Karpas-422 (cell line): ENCODE results near the gene SPATA17. TPM values are rescaled to one million over a fixed set of nuclear protein-coding genes. Genes with fewer than 3 reads are reported as not detected.
"Not testable (repeated sequence)": the region's sequence is repeated elsewhere in the genome, so short reads cannot be mapped to it uniquely, and the experiment has no call there.

Source experiments
- DNase-seq: peaks from one replicate; pipeline ENCODE4 v3.0.0-alpha.2; 2015
- H2AFZ ChIP-seq: fragments of 200-600 bp; sonication (generic); 2 replicates; pipeline ENCODE4 v1.6.1; 2014; ENCODE audit warnings: antibody characterized with exemption, low read length, mixed read lengths
- H3K27ac ChIP-seq: fragments of 200-600 bp; sonication (generic); 2 replicates; pipeline ENCODE4 v1.5.1; 2014; ENCODE audit warnings: mild to moderate bottlenecking, low read length, moderate library complexity
- H3K27me3 ChIP-seq: fragments of 200-600 bp; sonication (generic); 2 replicates; pipeline ENCODE4 v1.6.1; 2014; ENCODE audit warnings: low read length, mixed read lengths
- H3K36me3 ChIP-seq: fragments of 200-600 bp; sonication (generic); 2 replicates; pipeline ENCODE4 v1.6.1; 2014; ENCODE audit warnings: low read length, mixed read lengths; ENCODE audit not compliant: insufficient read depth
- H3K4me1 ChIP-seq: fragments of 200-600 bp; sonication (generic); 2 replicates; pipeline ENCODE4 v1.6.1; 2014; ENCODE audit warnings: mild to moderate bottlenecking, low read length, mixed read lengths
- H3K4me2 ChIP-seq: fragments of 200-600 bp; sonication (generic); 2 replicates; pipeline ENCODE4 v1.6.1; 2014; ENCODE audit warnings: low read length, low read depth, mild to moderate bottlenecking; ENCODE audit not compliant: poor library complexity, severe bottlenecking
- H3K4me3 ChIP-seq: fragments of 200-600 bp; sonication (generic); 2 replicates; pipeline ENCODE4 v1.5.1; 2014; ENCODE audit warnings: mild to moderate bottlenecking, antibody characterized with exemption, low read length, mixed read lengths
- H3K79me2 ChIP-seq: fragments of 200-600 bp; sonication (generic); 2 replicates; pipeline ENCODE4 v1.6.1; 2014; ENCODE audit warnings: mild to moderate bottlenecking, low read length, mixed read lengths
- H3K9ac ChIP-seq: fragments of 200-600 bp; sonication (generic); 2 replicates; pipeline ENCODE4 v1.6.0; 2014; ENCODE audit warnings: low read length
- H3K9me2 ChIP-seq: fragments of 200-600 bp; sonication (generic), shearing (Covaris generic); replicated peaks from 2 replicates; pipeline ENCODE4 v1.6.0; 2014; ENCODE audit warnings: mild to moderate bottlenecking, low read length, moderate library complexity; ENCODE audit not compliant: insufficient read depth
- H3K9me3 ChIP-seq: fragments of 300-700, 200-600 bp; sonication (generic); 2 replicates; pipeline ENCODE4 v1.6.1; 2014; ENCODE audit warnings: low read length, mixed read lengths
- H4K20me1 ChIP-seq: fragments of 200-600 bp; sonication (generic); 2 replicates; pipeline ENCODE4 v1.6.1; 2014; ENCODE audit warnings: mild to moderate bottlenecking, antibody characterized with exemption, low read length, low read depth; ENCODE audit not compliant: insufficient read depth
- total RNA-seq: library from RNA; depleted of rRNA; stranded (reverse); fragments of >200 nt; shearing (Covaris generic); gene quantifications from 2 replicates; pipeline ENCODE4 v1.2.3, GENCODE V29; 2014; ENCODE audit warnings: low replicate concordance

Gene SPATA17
- total RNA-seq, 1 experiment from 2014 or later = 6.6 TPM

DNA sequence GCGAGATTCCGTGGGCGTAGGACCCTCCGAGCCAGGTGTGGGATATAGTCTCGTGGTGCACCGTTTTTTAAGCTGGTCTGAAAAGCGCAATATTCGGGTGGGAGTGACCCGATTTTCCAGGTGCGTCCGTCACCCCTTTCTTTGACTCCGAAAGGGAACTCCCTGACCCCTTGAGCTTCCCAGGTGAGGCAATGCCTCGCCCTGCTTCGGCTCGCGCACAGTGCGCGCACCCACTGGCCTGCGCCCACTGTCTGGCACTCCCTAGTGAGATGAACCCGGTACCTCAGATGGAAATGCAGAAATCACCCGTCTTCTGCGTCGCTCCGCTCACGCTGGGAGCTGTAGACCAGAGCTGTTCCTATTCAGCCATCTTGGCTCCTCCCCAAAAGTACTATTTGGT is 65.0 kb downstream of the SPATA17 start:
- not testable (repeated sequence) for H3K4me2 ChIP-seq, H3K9me3 ChIP-seq, H3K27me3 ChIP-seq, H2AFZ ChIP-seq, H3K79me2 ChIP-seq, H3K36me3 ChIP-seq, H4K20me1 ChIP-seq, H3K27ac ChIP-seq, H3K9ac ChIP-seq, DNase-seq, H3K4me1 ChIP-seq, H3K9me2 ChIP-seq, H3K4me3 ChIP-seq

DNA sequence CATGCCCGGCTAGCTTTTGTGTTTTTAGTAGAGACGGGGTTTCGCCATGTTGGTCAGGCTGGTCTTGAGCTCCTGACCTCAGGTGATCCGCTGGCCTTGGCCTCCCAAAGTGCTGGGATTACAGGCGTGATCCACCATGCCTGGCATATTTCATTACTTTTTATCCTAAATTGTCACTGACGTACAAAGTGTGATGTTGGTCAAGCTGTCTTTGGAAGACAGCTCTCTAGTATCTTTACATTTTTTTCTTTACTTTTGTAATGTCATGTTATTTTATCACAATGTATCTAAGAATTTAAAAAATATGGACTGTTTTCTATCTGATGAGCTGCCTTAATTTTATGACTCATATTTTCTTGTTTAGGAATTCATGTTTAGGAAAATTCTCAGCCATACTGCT is 72.2 kb downstream of the SPATA17 start:
- H3K4me1 ChIP-seq = peaks cover 4% of the 10 kb centered on the region
- H3K4me3 ChIP-seq = no peak overlapping the region
- H3K4me2 ChIP-seq = no peak overlapping the region
- 0 out of 2 replicates have a peak, but pooled peaks cover 3% of the 10 kb centered on the region for H3K9me2 ChIP-seq
- no peak overlapping the region for H3K27ac ChIP-seq
- no peak overlapping the region for H3K9ac ChIP-seq
- H3K79me2 ChIP-seq = no peaks in the 10 kb centered on the region
- H4K20me1 ChIP-seq = no peaks in the 10 kb centered on the region
- H3K9me3 ChIP-seq = no peaks in the 10 kb centered on the region
- H3K36me3 ChIP-seq = no peaks in the 10 kb centered on the region
- no peaks in the 10 kb centered on the region for H3K27me3 ChIP-seq
- DNase-seq = no peak
- H2AFZ ChIP-seq = no peak overlapping the region

DNA sequence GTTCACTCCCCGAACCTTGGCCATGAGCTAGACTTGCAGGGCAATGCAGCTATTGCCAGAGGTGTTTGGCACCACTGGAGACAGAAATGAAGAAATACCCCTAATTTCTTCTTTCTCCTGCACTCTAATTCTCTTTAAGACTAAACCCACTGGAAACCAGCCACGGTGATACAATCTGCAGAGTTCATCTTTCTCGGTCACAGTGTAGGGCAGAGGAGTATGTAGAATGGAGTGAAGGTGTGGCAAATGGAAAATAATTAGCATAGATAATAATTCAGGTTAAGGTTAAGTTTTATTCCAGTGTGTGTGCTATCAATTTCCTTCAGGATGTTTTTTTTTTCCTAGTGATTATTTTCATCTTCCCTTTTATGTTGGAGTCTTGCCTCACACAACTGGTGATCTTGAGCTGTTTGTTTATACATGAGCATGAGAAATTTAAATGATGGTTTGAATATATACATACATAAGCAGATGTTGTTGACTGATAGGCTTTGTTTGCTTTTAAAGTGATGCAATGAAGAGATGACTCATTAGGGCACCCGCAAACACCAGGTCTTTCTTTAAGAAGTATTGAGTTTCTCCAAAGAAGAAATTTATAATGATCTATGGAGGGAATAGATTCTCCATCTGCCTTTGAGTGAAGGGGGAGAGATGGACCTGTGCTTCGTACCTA is 81.9 kb downstream of the SPATA17 start:
- H3K36me3 ChIP-seq = no peaks in the 10 kb centered on the region
- no peak overlapping the region for H3K9ac ChIP-seq
- no peaks in the 10 kb centered on the region for H4K20me1 ChIP-seq
- no peak overlapping the region for H3K27ac ChIP-seq
- no peaks in the 10 kb centered on the region for H3K9me3 ChIP-seq
- no peaks in the 10 kb centered on the region for H3K79me2 ChIP-seq
- H3K4me2 ChIP-seq = no peak overlapping the region
- H3K4me1 ChIP-seq = peaks cover under 1% of the 10 kb centered on the region; the same call in 1 of the 2 replicates
- no peak for DNase-seq
- no peaks in the 10 kb centered on the region for H3K9me2 ChIP-seq
- H3K27me3 ChIP-seq = no peaks in the 10 kb centered on the region; the same call in 1 of the 2 replicates
- H2AFZ ChIP-seq = no peak overlapping the region
- no peak overlapping the region for H3K4me3 ChIP-seq

DNA sequence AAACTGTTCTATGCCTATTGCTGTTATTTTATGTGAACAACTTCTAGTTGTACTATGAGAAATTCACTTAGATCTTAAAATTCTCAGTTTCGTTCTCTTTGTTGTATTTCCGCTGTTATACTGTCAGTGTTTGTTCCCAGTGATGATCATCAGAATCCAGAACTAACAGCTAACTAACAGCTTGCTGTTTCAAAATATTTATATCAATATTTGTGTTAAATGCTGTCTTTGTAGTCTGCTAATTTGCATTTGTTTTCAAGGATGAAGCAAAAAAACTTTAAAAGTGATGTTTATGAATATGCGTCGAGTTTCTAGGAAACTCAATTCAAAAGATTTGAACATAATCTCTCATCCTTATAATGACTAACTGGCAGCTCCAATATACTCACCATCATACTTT is 84.5 kb downstream of the SPATA17 start:
- Histone ChIP-seq H3K4me1 (no peaks in the 10 kb centered on the region), H3K9ac (no peak overlapping the region), H3K9me3 (no peaks in the 10 kb centered on the region), H3K27me3 (no peaks in the 10 kb centered on the region; the same call in 1 of the 2 replicates), H3K4me3 (no peak overlapping the region), H3K79me2 (no peaks in the 10 kb centered on the region), H3K27ac (no peak overlapping the region), H4K20me1 (no peaks in the 10 kb centered on the region), H3K9me2 (no peaks in the 10 kb centered on the region), H3K36me3 (no peaks in the 10 kb centered on the region), H3K4me2 (no peak overlapping the region), H2AFZ (no peak overlapping the region)
- no peak for DNase-seq

DNA sequence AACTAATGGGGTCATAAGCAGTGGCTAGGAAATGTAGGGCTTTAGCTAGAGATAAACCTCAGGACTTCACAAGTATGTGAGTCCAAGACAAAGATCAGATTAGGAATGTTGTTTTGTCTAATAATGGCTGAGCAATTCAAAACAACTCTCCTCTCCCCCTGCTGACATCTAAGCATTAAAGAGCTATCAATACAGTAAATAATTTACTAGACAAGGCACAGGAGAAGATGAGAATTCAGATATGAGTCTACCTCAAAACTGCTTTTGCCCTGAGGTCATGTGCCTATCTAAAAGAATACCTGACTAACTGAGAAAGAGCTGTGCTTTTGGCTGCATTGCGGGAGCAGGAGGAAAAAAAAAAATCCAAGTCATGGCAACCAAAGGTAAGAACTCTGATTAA is 86.8 kb downstream of the SPATA17 start:
- no peak overlapping the region for H3K27ac ChIP-seq
- no peak overlapping the region for H3K9ac ChIP-seq
- H3K9me3 ChIP-seq = no peaks in the 10 kb centered on the region
- no peaks in the 10 kb centered on the region for H3K4me1 ChIP-seq
- no peak overlapping the region for H3K4me2 ChIP-seq
- H3K36me3 ChIP-seq = no peaks in the 10 kb centered on the region
- H3K4me3 ChIP-seq = no peak overlapping the region
- no peaks in the 10 kb centered on the region for H4K20me1 ChIP-seq
- no peak for DNase-seq
- no peaks in the 10 kb centered on the region for H3K79me2 ChIP-seq
- H2AFZ ChIP-seq = no peak overlapping the region
- no peaks in the 10 kb centered on the region; the same call in 1 of the 2 replicates for H3K27me3 ChIP-seq
- no peaks in the 10 kb centered on the region for H3K9me2 ChIP-seq

DNA sequence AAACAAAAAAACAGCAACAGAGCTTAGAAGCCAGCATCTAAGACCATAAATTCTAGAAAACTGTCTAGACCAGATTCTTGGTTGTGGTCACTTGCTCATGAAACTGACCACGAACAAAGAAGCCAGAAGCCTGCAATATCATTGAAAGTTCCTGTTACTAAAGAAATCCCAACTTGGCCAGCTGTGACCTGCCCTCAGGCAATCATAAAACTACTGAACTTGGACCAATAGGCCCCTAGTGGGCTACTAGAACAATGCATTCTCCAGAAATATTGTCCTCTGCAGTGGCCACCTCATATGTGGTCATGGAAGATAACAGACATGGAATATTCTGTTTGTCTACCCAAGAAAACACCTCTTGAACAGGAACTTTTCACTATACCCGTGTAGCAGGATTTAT is 87.7 kb downstream of the SPATA17 start:
- Histone ChIP-seq H4K20me1 (no peaks in the 10 kb centered on the region), H3K79me2 (no peaks in the 10 kb centered on the region), H3K9me3 (no peaks in the 10 kb centered on the region), H3K27ac (no peak overlapping the region), H3K9me2 (no peaks in the 10 kb centered on the region), H3K4me2 (no peak overlapping the region), H3K36me3 (no peaks in the 10 kb centered on the region), H3K9ac (no peak overlapping the region), H3K4me1 (no peaks in the 10 kb centered on the region), H3K27me3 (no peaks in the 10 kb centered on the region; the same call in 1 of the 2 replicates), H3K4me3 (no peak overlapping the region), H2AFZ (no peak overlapping the region)
- no peak for DNase-seq

DNA sequence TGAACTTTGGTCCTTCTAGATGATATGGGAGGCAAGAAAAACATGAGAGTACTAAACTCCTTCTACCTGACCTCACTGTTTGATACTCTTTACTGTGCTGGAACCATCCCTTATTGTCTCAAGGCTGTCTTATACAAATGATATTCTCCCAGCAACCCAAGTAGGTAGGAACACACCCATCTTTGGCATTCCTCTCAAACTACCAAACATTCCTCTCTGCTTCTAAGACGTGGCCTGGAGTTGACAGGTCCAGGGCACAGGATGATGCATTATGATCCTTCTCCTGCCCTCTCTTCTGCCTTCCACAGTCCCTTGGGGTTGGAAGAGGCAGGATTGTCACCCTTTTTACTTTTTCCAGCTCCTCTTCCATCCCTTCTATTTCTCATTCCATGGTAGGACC is 90.5 kb downstream of the SPATA17 start:
- Histone ChIP-seq H3K79me2 (no peaks in the 10 kb centered on the region), H3K36me3 (no peaks in the 10 kb centered on the region), H4K20me1 (no peaks in the 10 kb centered on the region), H3K4me1 (no peaks in the 10 kb centered on the region), H3K4me2 (no peak overlapping the region), H3K27me3 (no peaks in the 10 kb centered on the region; the same call in 1 of the 2 replicates), H2AFZ (no peak overlapping the region), H3K9me3 (no peaks in the 10 kb centered on the region), H3K9ac (no peak overlapping the region), H3K27ac (no peak overlapping the region), H3K9me2 (no peaks in the 10 kb centered on the region), H3K4me3 (no peak overlapping the region)
- no peak for DNase-seq

DNA sequence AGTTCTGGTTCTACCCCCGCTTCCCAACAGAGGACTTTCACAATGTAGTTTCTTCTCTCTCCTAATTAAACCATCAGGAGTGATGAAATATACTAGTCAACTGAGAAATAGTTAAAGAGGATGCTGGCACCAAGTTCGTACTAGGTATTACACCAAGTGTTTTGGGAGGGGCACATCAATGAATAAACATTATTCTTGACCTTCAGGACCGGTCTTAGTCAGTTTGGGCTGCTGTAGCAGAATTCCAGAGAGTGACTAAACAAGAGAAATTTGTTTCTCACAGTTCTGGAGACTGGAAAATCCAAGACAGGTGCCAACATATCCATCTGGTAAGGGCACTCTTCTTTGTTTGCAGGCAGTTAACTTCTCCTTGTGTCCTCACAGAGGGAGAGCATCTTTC is 103.8 kb downstream of the SPATA17 start:
- no peak overlapping the region for H2AFZ ChIP-seq
- H3K36me3 ChIP-seq = no peaks in the 10 kb centered on the region
- H3K9me3 ChIP-seq = no peaks in the 10 kb centered on the region
- H3K4me1 ChIP-seq = peaks cover 20% of the 10 kb centered on the region
- no peak overlapping the region for H3K9ac ChIP-seq
- no peak overlapping the region for H3K27ac ChIP-seq
- no peaks in the 10 kb centered on the region for H3K9me2 ChIP-seq
- no peak overlapping the region for H3K4me3 ChIP-seq
- DNase-seq = no peak
- H3K4me2 ChIP-seq = no peak overlapping the region
- no peaks in the 10 kb centered on the region for H4K20me1 ChIP-seq
- 0 out of 2 replicates have a peak, but pooled peaks cover 2% of the 10 kb centered on the region for H3K27me3 ChIP-seq
- H3K79me2 ChIP-seq = no peaks in the 10 kb centered on the region
